ENCODE measurements around the gene ITGAD.
A peak's percentile ranks its signal among the peaks of the same experiment; 100 is the strongest.

ITGAD gene

DNA sequence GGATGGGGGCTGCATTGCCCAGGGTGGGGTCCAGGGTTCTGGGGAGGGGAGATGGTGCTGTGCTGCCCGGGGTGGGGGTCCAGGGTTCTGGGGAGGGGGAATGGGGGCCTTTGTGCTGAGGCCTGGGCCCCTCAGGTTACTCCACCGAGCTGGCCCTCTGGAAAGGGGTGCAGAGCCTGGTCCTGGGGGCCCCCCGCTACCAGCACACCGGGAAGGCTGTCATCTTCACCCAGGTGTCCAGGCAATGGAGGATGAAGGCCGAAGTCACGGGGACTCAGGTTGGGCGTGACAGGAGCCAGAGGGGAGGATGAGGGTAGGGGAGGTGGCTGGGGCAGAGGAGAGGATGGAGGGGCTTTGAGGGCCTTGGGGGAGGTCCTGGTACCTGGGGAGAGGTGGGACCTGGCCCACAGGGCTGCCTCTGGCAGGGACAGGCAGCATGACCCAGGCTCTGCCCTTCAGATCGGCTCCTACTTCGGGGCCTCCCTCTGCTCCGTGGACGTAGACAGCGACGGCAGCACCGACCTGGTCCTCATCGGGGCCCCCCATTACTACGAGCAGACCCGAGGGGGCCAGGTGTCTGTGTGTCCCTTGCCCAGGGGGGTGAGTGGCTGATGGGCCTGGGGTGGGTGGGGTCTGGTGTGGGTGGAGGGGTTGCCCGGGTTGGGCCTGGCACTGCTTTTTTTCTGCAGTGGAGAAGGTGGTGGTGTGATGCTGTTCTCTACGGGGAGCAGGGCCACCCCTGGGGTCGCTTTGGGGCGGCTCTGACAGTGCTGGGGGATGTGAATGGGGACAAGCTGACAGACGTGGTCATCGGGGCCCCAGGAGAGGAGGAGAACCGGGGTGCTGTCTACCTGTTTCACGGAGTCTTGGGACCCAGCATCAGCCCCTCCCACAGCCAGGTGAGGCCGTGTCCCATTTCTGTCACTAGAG is 30.4 kb upstream of the ITGAD start (continued):
- no peak for TF ChIP-seq SP2 (tag by site-specific recombination; IDR thresholded peaks at IDR 0.05)

DNA sequence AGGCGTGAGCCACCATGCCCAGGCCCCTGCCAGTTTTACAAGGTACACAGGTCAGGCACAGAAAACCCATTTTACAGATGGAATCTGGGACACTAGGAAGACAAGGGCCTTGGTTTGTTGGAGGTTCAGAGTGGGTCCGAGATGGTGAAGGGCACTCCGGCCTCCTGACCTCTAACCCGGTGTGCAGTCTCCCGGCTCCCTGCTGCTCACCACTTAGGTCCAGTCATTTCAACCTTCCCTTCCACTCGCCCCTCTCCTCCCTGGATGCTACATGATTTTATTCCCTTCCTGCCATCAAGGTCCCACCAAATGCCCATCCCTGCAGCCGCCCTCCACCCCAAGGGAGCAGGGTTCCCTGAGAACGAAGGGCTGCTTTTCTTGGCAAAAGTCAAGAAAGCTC is 29.4 kb upstream of the ITGAD start:
- CTCF ChIA-PET, result interaction anchor here (0.5 to 0.6 kb wide), 3 partner anchors 29 to 269 kb away, joined by 3 to 4 read pairs (median 3); partner anchors contain the start of gene VKORC1
- H3K36me3 ChIP-seq (ENCODE audit: control insufficient read depth in 2 of 2, insufficient read depth in 1 of 2, low read length in 2 of 2), result no peaks in the 10 kb centered on the region
- no peak overlapping the region for H3K4me3 ChIP-seq (ENCODE audit: low read depth, low read length)
- no peak for TF ChIP-seq ZFP37 (tag by site-specific recombination; IDR thresholded peaks at IDR 0.05)
- TF ChIP-seq ZNF560 (tag by site-specific recombination; IDR thresholded peaks at IDR 0.05; ENCODE audit: borderline replicate concordance), result no peak
- TF ChIP-seq REPIN1 (tag by site-specific recombination; IDR thresholded peaks at IDR 0.05; ENCODE audit: low read depth), result no peak
- TF ChIP-seq ZNF24 (tag by site-specific recombination; IDR thresholded peaks at IDR 0.05), result no peak
- no peak for TF ChIP-seq ZNF658 (tag by site-specific recombination; IDR thresholded peaks at IDR 0.05)
- TF ChIP-seq ZNF529 (tag by site-specific recombination; IDR thresholded peaks at IDR 0.05; ENCODE audit: insufficient replicate concordance), result no peak
- TF ChIP-seq MYNN (tag by site-specific recombination; IDR thresholded peaks at IDR 0.05; ENCODE audit: borderline replicate concordance), result no peak
- no peak for TF ChIP-seq KLF16 (tag by site-specific recombination; IDR thresholded peaks at IDR 0.05)
- no peak for TF ChIP-seq ZNF112 (tag by site-specific recombination; IDR thresholded peaks at IDR 0.05)
- TF ChIP-seq TCF7L2 (IDR thresholded peaks at IDR 0.05; ENCODE audit: borderline replicate concordance, low read depth, low read length), result no peak
- no peak for TF ChIP-seq ZSCAN23 (tag by site-specific recombination; IDR thresholded peaks at IDR 0.05)
- TF ChIP-seq ZNF239 (tag by site-specific recombination; IDR thresholded peaks at IDR 0.05), result no peak
- POLR2A ChIA-PET, result no interaction called here
- no peak overlapping the region for H3K27ac ChIP-seq (ENCODE audit: extremely low read depth, low read depth, low read length)
- H3K4me1 ChIP-seq (ENCODE audit: control insufficient read depth, insufficient read depth, low read length), result no peaks in the 10 kb centered on the region
- no peaks in the 10 kb centered on the region for H3K9me3 ChIP-seq (ENCODE audit: control insufficient read depth, insufficient read depth, low read depth, low read length)

DNA sequence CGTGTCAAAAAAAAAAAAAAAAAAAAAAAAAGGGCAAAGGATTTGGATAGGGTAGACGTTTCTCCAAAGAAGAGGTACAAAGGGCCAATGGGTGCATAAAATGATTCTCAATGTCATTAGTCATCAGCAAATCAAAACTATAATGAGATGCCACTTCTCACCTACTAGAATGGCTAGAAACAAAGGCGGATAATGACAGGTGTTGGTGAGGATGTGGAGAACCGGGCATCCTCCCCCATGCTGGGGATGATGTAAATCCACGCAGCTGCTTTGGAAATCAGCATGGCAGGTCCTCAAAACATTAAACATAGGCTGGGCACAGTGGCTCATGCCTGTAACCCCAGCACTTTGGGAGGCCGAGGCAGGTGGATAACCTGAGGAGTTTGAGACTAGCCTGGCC is 28.7 kb upstream of the ITGAD start:
- CTCF ChIA-PET, result interaction anchor here (0.7 kb wide), 1 partner anchor 24 kb away, joined by 4 read pairs; no protein-coding TSS in a partner anchor
- H3K4me1 ChIP-seq (ENCODE audit: control insufficient read depth, insufficient read depth, low read length), result no peaks in the 10 kb centered on the region
- POLR2A ChIA-PET, result interaction anchor here (0.6 kb wide), 1 partner anchor 153 kb away, joined by 3 read pairs; no protein-coding TSS in a partner anchor
- no peaks in the 10 kb centered on the region for H3K9me3 ChIP-seq (ENCODE audit: control insufficient read depth, insufficient read depth, low read depth, low read length)
- H3K4me3 ChIP-seq (ENCODE audit: low read depth, low read length), result no peak overlapping the region
- H3K27ac ChIP-seq (ENCODE audit: extremely low read depth, low read depth, low read length), result no peak overlapping the region
- no peak for TF ChIP-seq ZNF654 (tag by site-specific recombination; IDR thresholded peaks at IDR 0.05; ENCODE audit: low read depth)
- no peaks in the 10 kb centered on the region for H3K36me3 ChIP-seq (ENCODE audit: control insufficient read depth in 2 of 2, insufficient read depth in 1 of 2, low read length in 2 of 2)

DNA sequence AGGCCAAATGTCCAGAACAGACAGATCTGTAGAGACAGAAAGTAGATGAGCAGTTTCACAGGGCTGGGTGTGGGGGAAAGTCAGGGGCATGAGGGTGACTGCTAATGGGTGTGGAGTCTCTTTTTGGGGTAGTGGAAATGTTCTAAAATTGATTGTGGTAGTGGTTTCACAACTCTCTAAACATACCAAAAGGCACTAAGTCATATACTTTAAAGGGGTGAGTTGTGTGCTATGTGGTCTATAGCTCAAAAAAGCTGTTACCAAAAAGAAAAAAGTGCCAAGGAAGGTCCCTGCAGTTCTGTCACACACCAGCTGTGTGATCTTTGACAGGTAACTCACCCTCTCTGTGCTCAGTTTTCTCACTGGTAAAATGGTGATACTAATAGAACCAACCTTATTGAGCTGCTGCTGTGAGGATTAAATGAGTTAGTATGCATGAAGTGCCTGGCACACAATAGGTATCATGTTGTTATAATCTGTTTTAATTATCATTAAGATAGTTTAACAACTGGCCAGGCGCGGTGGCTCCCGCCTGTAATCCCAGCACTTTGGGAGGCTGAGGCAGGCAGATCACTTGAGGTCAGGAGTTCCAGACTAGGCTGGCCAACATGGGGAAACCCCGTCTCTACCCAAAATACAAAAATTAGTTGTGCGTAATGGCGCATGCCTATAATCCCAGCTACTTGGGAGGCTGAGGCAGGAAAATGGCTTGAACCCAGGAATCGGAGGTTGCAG is 27.8 kb upstream of the ITGAD start:
- Histone ChIP-seq H3K4me3 (ENCODE audit: low read depth, low read length) (no peak overlapping the region), H3K4me1 (ENCODE audit: control insufficient read depth, insufficient read depth, low read length) (no peaks in the 10 kb centered on the region), H3K27ac (ENCODE audit: extremely low read depth, low read depth, low read length) (no peak overlapping the region), H3K36me3 (ENCODE audit: control insufficient read depth in 2 of 2, insufficient read depth in 1 of 2, low read length in 2 of 2) (no peaks in the 10 kb centered on the region), H3K9me3 (ENCODE audit: control insufficient read depth, insufficient read depth, low read depth, low read length) (no peaks in the 10 kb centered on the region)
- no peak for TF ChIP-seq MYNN (tag by site-specific recombination; IDR thresholded peaks at IDR 0.05; ENCODE audit: borderline replicate concordance)
- 0 out of 2 replicates have a peak, but pooled peaks have one; percentile 35 for TF ChIP-seq ZNF768 (tag by site-specific recombination; IDR thresholded peaks at IDR 0.05)
- ChIA-PET POLR2A (interaction anchor here (0.6 kb wide), 1 partner anchor 154 kb away, joined by 3 read pairs; no protein-coding TSS in a partner anchor), CTCF (no interaction called here)

DNA sequence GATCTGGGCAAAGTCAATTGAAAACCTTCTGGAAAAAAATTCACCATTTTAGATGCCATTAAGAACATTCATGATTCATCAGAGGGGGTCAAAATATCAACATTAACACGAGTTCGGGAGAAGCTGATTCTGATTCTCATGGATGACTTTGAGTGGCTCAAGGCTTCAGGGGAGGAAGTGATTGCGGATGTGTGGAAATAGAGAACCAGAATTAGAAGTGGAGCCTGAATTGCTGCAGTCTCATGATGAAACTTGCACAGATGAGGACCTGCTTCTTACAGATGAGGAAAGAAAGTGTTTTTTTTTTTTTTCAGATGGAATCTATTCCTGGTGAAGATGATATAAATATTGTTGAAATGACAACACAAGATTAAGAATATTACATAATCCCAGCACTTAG is 25.3 kb upstream of the ITGAD start:
- Histone ChIP-seq H3K36me3 (ENCODE audit: control insufficient read depth in 2 of 2, insufficient read depth in 1 of 2, low read length in 2 of 2) (no peaks in the 10 kb centered on the region), H3K27ac (ENCODE audit: extremely low read depth, low read depth, low read length) (no peak overlapping the region), H3K4me3 (ENCODE audit: low read depth, low read length) (no peak overlapping the region), H3K9me3 (ENCODE audit: control insufficient read depth, insufficient read depth, low read depth, low read length) (no peaks in the 10 kb centered on the region), H3K4me1 (ENCODE audit: control insufficient read depth, insufficient read depth, low read length) (no peaks in the 10 kb centered on the region)
- CTCF ChIA-PET, result interaction anchor here (0.6 kb wide), 1 partner anchor 24 kb away, joined by 3 read pairs; no protein-coding TSS in a partner anchor
- POLR2A ChIA-PET, result no interaction called here
- TF ChIP-seq ZBTB7A (tag by site-specific recombination; IDR thresholded peaks at IDR 0.05; ENCODE audit: low read depth) (no peak), ZBTB48 (tag by site-specific recombination; IDR thresholded peaks at IDR 0.05) (no peak), ZNF350 (tag by site-specific recombination; IDR thresholded peaks at IDR 0.05) (no peak), ZNF114 (tag by site-specific recombination; IDR thresholded peaks at IDR 0.05) (no peak)
- TF ChIP-seq, protein P1, sequence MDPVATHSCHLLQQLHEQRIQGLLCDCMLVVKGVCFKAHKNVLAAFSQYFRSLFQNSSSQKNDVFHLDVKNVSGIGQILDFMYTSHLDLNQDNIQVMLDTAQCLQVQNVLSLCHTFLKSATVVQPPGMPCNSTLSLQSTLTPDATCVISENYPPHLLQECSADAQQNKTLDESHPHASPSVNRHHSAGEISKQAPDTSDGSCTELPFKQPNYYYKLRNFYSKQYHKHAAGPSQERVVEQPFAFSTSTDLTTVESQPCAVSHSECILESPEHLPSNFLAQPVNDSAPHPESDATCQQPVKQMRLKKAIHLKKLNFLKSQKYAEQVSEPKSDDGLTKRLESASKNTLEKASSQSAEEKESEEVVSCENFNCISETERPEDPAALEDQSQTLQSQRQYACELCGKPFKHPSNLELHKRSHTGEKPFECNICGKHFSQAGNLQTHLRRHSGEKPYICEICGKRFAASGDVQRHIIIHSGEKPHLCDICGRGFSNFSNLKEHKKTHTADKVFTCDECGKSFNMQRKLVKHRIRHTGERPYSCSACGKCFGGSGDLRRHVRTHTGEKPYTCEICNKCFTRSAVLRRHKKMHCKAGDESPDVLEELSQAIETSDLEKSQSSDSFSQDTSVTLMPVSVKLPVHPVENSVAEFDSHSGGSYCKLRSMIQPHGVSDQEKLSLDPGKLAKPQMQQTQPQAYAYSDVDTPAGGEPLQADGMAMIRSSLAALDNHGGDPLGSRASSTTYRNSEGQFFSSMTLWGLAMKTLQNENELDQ (tag by site-specific recombination; IDR thresholded peaks at IDR 0.05; ENCODE audit: low read depth), result no peak
- TF ChIP-seq, protein P2, sequence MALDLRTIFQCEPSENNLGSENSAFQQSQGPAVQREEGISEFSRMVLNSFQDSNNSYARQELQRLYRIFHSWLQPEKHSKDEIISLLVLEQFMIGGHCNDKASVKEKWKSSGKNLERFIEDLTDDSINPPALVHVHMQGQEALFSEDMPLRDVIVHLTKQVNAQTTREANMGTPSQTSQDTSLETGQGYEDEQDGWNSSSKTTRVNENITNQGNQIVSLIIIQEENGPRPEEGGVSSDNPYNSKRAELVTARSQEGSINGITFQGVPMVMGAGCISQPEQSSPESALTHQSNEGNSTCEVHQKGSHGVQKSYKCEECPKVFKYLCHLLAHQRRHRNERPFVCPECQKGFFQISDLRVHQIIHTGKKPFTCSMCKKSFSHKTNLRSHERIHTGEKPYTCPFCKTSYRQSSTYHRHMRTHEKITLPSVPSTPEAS (tag by site-specific recombination; IDR thresholded peaks at IDR 0.05), result no peak
